HG03095 (cell line): ENCODE data around the gene ZNF385D.

Experiments used
- ATAC-seq: cut with Tn5 transposase; IDR thresholded peaks from one replicate; pipeline ENCODE4 v1.9.1; 2021; ENCODE audit warnings: moderate library complexity; ENCODE audit not compliant: unreplicated experiment

ZNF385D gene

DNA sequence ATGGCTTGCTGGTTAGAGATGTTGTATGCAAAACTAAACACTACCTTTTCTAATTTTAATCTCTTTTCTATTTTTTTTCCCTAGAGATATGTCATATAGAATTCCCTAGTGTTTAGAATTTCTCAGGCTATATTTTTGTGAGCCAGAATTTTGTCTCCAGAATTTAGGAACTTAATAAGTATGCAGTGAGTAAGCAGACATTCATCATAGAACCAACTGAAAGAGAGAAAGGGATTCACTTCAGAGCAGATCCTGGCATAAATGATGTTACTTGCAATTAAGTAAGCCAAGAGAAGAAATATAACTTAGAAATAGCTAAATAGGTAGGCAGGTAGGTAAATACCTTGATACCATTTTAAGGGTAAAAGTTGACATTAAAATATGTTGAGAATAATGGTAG is 288.9 kb downstream of the ZNF385D start:
- ATAC-seq: no peak

DNA sequence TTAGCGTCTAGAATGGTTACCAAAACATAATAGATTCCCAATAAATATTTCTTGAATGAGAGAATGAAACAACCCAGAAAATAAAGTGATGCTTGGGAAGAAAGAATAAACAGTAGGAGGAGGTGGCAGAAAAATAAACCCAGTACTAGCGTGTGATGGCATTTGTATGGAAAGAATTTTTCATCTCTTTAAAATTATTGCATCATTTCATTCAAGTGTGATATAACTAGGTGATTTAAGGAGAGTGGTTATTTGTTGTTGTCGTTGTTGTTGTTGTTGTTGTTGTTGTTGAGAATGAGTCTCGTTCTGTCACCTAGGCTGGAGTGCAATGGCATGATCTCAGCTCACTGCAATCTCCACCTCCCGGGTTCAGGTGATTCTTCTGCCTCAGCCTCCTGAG is 293.9 kb downstream of the ZNF385D start:
- ATAC-seq: no peak

DNA sequence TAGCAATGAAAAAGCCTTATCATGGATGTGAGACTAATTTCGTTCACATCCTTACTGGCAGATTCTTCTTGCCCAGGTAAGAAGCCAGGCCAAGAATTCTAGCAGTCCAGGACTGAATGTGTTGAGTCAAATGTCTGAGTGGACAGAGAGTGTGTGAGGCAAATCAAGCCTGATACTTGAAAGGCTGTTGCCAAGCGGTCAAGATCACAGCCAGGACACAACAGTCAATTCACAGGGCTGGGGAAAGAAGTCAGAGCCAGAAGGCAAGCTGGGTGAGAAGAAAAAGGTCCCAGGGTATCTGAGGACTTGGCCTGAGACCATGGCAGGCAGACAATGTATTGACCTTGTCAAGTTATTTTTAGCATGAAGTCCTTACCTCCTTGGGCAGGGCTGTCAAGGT is 301.3 kb downstream of the ZNF385D start:
- no peak for ATAC-seq

DNA sequence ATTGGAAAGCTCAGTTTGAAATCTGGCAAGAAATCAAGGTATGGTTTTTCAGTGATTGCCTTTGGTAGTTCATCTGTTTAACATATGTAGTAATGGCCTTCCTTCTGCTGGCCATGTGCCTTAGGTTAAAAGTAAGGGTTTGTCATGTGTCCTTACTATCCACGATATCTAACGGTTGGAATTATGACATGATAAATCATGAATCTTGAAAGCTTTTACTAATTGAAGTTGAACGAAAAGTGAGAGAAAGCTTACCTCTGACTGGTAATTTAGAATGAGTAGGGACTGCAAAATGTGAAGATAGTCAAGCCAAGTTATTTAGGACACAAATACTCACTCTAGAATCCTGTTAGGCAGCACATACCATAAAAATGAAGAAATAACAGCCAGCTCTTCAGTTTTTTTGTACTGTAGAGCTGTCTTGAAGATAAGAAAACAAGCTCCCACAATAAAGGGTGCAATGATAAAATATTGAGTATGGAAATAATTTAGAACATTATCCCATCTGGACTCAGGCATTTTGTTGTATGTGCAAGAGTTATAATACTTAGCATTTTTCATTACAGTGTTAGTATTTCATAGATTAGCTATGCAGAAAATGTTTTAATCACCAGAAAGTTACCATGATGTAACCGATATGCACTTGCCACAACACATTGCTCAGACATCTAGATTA is 303.4 kb downstream of the ZNF385D start:
- ATAC-seq: no peak

DNA sequence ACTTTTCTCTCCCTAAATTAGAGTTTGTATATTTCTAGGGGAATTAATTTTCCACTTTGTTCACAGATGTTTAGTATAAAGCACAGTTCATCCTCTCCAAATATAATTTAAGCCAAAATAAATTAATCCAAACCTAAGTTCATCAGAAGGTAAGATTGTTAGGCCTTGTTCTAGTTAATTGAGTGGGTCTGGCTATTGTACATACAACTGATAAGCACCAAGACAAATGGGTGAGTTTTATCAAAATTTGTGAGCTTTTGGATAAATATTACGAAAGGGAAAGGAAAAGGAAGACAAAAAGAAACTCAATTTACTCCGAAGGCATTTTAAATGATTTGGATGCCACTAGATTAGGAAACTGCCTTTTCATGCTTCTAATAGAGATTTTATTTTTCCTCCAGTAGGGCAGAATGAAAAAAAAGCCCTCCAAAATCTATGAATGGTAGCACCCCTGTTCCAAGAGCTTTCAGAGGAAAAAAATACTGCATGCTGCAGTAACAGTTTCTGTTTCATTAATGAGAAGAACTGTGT is 304.0 kb downstream of the ZNF385D start:
- no peak for ATAC-seq

DNA sequence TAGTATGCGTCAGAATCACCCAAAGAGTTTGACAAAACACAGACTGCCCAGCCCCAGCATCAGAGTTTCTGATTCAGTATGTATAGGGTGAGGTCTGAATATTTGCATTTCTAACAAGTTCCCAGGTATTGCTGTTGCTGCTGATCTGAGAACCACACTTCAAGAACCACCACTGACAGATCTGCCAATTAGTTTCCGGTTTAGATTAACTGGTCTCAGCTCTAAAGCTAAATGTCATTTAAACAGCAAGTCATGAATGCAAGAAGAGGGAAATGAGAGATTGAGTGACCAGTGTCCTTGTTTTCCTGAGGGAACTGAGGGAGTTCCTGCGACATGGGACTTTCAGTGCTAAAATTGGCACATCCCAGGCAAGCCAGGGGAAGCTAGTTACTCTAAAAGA is 305.0 kb downstream of the ZNF385D start:
- no peak for ATAC-seq

DNA sequence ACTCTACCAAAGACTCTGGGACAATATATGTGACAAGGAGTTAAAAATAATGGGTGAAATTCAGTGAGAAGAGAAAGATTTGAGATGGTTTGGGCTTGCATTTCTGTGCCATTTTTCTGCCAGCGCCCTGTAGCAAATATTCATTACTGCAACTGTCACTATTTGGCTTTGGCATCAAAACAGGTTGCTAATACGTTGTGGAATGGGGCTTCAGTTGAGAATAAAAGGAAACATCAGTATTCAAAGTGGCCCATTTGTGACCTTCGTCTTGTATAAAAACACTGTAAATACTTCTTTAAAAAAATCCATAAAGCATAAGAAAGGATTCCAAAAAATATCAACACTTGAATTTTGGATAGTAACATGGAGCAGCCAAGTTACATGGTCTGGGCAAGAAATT is 309.2 kb downstream of the ZNF385D start:
- no peak for ATAC-seq

DNA sequence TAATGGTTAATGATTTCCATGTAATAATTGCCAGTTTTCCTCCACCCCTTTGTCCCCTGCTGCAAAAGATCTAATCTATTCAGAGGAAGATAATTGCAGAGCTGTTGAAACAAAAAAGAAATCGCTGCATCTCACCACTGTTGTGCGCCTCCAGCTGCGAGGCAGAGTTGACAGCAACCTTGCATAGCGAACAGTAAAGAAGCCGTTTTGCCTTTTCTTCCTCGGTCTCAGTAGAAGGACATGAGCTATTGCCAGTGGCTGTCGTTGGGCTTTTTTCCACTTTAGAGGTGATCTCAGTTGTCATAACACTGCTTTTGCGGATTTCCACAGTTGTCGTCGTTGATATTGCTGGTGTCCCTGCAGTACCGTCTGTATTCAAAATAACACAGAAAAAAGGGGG is 314.2 kb downstream of the ZNF385D start:
- ATAC-seq: no peak

DNA sequence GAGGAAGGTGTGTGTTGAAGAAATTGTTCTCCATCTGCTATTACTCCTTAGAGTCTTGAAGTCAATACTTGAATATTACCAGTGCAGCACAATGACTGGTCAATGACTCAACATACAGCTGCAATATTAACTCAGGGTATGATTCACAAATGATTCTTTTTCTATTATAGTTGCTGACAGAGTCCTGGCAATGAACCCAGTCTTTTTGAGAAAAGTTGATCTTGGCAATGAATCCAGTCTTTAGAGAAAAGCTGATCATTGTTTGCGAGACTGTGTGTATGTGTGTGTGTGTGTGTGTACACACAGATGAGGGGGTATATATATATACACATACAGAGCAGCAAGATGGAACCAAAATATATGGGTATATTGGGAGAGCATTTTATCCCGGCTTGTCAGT is 315.1 kb downstream of the ZNF385D start:
- ATAC-seq: no peak

DNA sequence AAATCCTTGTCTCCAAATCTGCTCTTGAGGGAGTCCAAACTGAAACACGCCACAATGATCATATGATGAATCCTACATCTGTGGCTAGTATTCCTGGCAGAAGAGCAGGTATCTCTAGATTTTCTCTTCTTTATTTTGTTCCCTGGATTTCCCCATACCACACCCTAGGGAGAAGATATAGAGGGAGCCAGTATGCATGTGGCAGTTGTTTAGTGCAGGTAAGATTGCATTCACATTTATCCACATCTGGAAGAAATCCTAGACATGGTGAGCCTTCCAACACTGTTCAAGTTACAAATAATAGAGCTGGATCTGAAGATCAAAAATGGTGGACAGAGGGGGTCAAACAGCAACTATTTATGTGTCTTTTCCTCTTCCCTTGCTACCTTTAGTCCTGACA is 316.7 kb downstream of the ZNF385D start:
- ATAC-seq: no peak

DNA sequence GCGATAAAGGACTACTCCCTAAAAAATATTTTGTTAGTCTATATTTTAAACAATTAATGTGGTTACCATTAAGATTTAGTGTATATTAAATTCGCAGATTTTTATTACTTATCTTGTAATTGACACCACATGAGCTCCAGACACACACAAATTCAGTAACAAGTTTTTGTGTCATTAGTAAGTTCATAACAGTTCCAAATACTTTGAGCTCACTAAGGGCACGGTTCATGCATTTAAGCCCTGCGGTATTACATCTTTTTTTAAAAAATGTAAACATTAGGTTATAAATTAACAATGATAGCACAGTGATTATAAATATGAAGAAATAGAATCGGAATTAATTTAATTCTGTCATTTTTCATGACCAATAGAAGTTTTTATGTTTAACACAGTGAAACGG is 317.3 kb downstream of the ZNF385D start:
- no peak for ATAC-seq

DNA sequence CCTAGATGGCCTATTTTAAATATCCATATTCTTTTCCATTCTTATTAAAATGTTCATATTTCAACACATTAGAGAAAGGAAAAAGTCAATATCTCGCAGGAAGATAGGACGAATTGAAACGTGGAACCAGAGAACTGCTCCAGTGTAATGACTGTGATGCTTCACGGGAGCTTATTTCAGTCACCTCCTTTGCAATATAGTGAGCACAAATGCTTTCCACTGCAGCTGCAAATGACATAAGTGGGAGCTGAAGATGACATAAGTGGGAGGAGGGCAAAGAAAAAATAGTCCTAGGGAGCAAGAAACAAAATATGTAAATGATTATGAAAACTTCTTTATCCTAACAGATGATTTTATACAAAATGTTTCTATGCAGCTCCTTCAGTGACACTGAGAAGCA is 324.1 kb downstream of the ZNF385D start:
- no peak for ATAC-seq

DNA sequence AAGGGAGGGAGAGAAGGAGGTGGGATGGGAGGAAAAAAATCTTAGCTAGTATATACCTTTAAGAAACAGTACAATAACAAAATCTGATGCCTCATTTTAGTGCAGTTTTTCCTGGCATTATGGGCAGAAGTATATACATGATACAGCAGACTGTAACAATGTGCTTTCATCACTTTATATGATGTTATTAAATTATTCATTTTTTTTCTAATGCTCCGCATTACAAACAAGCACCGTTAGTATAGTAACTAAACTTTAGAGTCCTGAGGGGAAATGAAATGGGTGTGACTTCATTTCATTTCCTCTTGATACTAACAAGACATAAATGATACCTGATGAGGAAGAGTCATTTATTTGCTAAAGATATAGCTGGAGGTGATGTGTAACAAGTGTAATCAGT is 325.3 kb downstream of the ZNF385D start:
- ATAC-seq: no peak

DNA sequence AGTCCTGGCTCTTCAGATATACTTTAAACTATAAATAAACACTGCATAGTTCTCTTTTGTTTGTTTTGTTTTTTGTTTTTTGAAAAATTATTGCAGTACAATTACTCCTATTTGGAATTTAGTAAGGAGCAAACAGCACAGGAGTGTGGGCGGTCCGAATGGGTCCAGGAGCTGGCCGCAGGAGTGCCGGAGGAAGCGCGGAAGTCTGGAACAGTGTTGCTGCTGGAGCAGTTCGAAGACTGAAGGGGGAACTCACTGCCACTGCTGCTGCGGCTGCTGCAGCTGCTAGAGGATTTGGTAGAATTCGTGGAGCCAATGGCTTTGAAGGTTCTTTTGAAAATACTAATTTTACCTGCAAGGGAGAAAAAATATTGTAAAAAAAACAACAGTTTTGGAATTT is 329.9 kb downstream of the ZNF385D start:
- ATAC-seq: no peak

DNA sequence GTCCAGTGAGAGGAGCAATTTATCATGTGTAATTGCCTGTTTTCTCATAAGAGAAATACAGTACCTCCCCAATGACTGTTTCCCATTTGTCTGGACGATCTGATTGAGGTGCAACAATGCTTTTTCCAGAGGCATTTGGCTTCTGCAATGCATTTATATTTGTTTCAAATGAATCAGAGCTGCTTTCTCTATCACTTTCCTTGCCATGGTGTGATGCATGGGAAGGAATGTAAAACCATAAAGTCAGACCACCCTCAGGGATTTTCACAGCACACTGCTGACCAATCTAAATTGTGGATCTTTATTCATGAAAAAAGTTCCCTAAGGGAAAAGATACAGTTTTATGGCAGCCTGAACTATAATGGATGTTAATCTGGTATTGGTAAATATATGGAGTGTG is 333.0 kb downstream of the ZNF385D start:
- ATAC-seq: no peak

DNA sequence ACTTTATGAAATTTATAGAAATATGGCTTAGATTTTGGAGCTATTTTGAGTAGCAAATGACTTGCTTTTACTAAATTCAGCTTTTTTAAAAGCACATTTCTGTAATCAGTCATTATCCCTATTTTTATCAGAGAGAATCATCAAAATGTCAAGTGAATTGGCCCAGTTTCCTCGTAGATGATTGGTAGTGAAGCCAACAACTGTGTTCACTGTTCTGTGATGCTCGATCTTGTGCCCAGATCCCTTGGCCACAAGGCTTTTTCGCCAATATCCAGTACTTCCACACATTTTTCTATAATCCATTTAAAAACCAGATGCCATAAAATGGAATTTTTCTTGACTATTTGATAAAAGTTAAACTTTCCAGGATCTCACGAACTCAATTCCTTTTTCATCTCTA is 336.5 kb downstream of the ZNF385D start:
- no peak for ATAC-seq

DNA sequence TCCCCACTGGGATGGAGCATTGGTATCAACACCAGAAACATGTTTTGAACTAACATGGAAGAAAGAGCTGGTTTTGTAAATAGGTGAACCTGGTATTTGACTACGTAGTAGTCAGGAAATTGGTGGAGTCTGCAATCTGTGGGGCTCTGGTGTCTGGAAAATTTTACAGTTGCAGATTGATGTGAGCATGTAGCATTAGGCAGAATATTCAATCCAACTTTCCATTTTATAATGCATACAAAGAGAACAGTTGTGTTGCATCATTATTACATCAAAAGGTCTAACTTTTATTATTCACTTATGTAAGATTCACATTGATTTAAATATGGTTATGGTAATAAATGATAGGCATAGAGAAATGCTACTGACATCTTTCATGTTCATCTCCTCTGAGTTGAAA is 340.0 kb downstream of the ZNF385D start:
- ATAC-seq: no peak

DNA sequence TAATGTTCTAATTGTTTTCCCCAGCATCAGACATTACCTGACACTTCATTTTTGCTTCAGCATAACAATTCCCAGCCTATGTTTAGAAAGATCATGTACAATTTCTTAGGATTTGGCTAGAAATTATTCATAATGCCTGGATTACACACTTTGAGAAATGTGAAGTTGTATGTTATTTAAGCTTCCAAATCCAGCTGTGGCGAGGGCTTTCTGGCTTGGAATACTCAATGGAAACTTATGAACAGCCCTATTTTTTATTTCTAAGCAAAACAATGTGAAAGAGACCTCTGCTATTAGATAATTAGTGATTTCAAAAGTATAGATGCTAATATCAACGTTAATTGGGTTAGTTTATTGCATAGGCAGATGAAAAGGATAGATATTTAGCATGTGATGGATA is 341.6 kb downstream of the ZNF385D start:
- no peak for ATAC-seq

DNA sequence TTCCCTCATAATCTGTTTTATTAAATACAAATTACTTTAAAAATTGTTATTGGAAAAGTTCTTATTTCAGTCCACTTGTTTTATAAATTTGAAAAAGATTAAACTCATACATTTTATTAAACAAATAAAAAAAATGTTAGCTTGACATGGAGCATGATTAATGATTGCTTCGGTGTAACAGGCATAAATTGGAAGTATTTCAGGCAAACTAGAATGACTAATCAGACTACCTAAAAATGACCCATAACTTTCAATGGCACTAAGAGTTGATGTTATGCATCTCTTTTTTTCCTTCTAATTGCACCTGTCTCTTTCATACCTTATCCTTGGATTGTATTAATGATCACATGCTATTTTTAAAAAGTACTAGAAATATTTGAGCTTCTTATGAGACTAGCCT is 343.3 kb downstream of the ZNF385D start:
- ATAC-seq: no peak

DNA sequence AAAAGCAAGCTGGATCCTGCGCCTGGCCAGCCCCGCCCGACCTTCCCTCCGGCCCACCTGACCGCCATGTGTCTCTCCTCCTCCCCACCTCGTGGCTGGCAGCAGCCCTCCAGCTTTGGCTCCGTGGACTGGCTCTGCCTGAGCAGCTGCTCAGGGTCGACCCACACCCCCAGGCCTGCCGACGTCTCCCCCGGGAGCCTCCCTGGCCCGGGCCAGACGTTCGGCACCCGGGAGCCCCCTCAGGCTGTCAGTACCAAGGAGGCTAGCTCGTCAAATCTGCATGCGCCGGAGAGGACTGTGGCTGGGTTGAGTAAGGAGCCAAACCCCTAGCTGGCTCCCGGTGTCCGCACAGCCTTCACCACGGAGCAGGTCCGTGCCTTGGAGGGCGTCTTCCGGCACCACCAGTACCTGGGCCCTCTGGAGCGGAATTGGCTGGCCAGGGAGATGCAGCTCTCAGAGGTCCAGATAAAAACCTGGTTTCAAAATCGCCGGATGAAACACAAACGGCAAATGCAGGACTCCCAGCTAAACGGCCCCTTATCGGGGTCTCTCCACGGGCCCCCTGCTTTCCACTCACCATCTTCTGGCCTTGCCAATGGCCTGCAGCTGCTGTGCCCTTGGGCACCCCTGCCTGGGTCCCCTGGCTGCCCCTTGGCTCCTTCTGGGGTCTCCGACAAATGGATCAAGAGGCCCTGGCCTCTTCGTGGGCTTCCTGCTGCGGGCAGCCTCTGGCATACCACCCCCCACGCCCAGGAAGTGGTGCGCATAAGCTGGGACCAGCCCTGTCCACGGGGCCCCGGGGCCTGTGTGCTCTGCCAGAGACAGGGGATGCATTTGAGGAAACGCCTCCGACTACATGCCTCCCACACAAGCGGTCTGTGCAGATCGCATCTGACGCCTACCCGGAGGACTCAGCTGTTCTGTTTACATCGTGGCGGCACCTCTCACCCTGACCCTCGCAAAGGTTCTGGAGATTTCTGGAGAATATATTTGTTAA is 345.0 kb downstream of the ZNF385D start:
- no peak for ATAC-seq

DNA sequence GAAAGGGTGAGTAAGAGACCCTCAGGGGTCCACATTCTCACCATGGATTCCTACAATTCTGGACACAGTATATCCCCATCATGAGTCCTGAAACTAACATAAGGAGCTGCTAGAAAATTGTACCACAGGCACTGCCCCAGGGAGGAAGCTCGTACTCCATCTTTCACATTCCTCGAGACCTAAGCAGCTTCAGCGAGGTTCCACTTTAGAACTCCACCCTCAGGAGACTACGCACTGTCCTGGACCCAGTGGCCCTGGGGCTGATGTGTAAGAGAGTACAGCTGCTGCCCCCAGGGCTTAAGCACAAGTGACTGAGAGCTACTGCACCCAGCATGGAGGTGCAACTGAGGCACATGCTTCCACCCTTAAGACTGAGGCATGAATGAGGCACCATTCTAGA is 352.5 kb downstream of the ZNF385D start:
- no peak for ATAC-seq

DNA sequence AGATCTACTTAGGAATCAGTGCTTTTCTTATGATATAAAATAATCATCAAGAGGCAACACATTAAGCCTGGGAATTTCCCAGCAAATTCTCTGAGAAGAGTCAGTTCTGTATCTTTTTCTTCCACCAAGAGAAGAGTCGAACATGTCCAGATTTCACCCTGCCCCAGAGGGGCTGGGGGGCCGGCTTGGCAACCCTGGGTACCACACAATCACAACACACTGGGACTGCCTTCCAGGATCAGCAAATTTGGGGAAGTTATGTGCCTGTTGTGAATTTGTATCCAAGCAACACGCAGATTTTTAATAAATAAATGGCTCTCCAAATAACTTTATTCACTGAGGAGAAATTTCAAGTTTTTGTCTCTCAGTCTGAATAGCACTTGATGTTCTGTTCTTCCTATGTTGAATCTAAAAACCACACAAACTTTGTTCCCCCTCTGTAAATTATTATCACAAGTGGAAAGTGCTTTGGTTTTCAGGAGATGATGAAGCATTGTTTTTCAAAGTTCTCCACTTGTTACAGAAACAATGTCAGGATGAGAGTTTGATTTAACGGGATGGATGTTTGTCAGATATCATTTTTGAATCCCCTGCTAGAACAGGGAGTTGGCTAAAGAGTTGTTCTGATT is 357.2 kb downstream of the ZNF385D start:
- no peak for ATAC-seq
